HepG2 (cell line): ENCODE measurements around the gene CLP1. TPM values are rescaled to one million over a fixed set of nuclear protein-coding genes. Genes with fewer than 3 reads are reported as not detected.

Experiments
- ATAC-seq: fragments of 200-7000 bp; cut with Tn5 transposase; 3 replicates; pipeline ENCODE4 v1.9.1; 2020; ENCODE audit warnings: mild to moderate bottlenecking, moderate library complexity
- BruUV-seq: library from RNA; stranded (reverse); fragments of 400-500 nt; replicated peaks from 2 replicates; lab custom pipeline; 2021; lab: Mats Ljungman, UMichigan
- CTCF ChIA-PET: fragments of 300-600 bp; formaldehyde crosslinking; extraction: SDS; loops from one replicate; lab custom pipeline; 2021; ENCODE audit warnings: low total read pairs, inconsistent platforms, low intra/inter-chr PET ratio; lab: Yijun Ruan, JAX
- POLR2A ChIA-PET: fragments of 350-600 bp; sonication (Branson Sonifier 250); formaldehyde crosslinking; loops from one replicate; lab custom pipeline; 2020; ENCODE audit warnings: antibody characterized with exemption, inconsistent platforms; lab: Yijun Ruan, JAX
- DNase-seq: peaks from one replicate; pipeline ENCODE4 v3.0.0-alpha.2; 2015; ENCODE audit warnings: low spot score
- FAIRE-seq: peaks from 3 replicates; lab custom pipeline; 2011; peaks lifted over from hg19 to GRCh38; lab: Jason Lieb, UNC
- H2AFZ ChIP-seq: one replicate; pipeline ENCODE4 v1.6.1; 2011; ENCODE audit warnings: low read length, inconsistent platforms
- H3K27ac ChIP-seq: fragments of 300-600 bp; 3 replicates; pipeline ENCODE4 v1.8.0; 2011; ENCODE audit warnings: mixed run types, mild to moderate bottlenecking, mixed read lengths, low read length, inconsistent platforms; ENCODE audit not compliant: insufficient read depth; ENCODE audit errors: extremely low read length
- H3K27me3 ChIP-seq, 2 experiments: fragments of 200-600 bp in 1 of 2; 2 replicates in 1 of 2; 3 replicates in 1 of 2; pipeline versions ENCODE4 v1.6.0 to v1.8.0; 2011; ENCODE audit warnings: low read length in 2 of 2, mild to moderate bottlenecking in 2 of 2, moderate library complexity in 2 of 2, inconsistent platforms in 1 of 2; ENCODE audit not compliant: insufficient read depth in 2 of 2, control insufficient read depth in 1 of 2
- H3K36me3 ChIP-seq, 2 experiments: fragments of 200-600 bp in 1 of 2; replicated peaks in 1 of 2; 2 replicates in 1 of 2; 3 replicates in 1 of 2; pipeline versions ENCODE4 v1.5.1 to v1.8.0; 2011; ENCODE audit warnings: low read length in 2 of 2, inconsistent platforms in 1 of 2; ENCODE audit not compliant: insufficient read depth in 2 of 2, control insufficient read depth in 1 of 2
- H3K4me1 ChIP-seq: 2 replicates; pipeline ENCODE4 v1.5.1; 2012; ENCODE audit warnings: low read length, inconsistent platforms; ENCODE audit not compliant: insufficient read depth
- H3K4me2 ChIP-seq: 2 replicates; pipeline ENCODE4 v1.6.0; 2011; ENCODE audit warnings: low read depth, low read length, inconsistent platforms
- H3K4me3 ChIP-seq, 3 experiments: fragments of 200-600 bp in 1 of 3; sonication (generic), shearing (Covaris generic) in 1 of 3; replicated peaks in 1 of 3; 2 replicates each; pipeline ENCODE4 v1.5.1; 2011 to 2016; ENCODE audit warnings: low read length in 3 of 3, inconsistent platforms in 2 of 3, low read depth in 2 of 3, mild to moderate bottlenecking in 2 of 3, control low read depth in 1 of 3, mixed read lengths in 1 of 3; ENCODE audit not compliant: insufficient read depth in 1 of 3
- H3K79me2 ChIP-seq: one replicate; pipeline ENCODE4 v1.6.1; 2011; ENCODE audit warnings: low read length, inconsistent platforms; ENCODE audit not compliant: insufficient read depth
- H3K9ac ChIP-seq: 2 replicates; pipeline ENCODE4 v1.6.0; 2011; ENCODE audit warnings: mild to moderate bottlenecking, low read depth, low read length, inconsistent platforms; ENCODE audit not compliant: insufficient read depth
- H3K9me3 ChIP-seq: 2 replicates; pipeline ENCODE4 v1.5.1; 2012; ENCODE audit warnings: mild to moderate bottlenecking, low read length
- H4K20me1 ChIP-seq: 2 replicates; pipeline ENCODE4 v1.6.0; 2011; ENCODE audit warnings: inconsistent platforms, mild to moderate bottlenecking, low read length, moderate library complexity; ENCODE audit not compliant: insufficient read depth
- ATF1 ChIP-seq: IDR thresholded peaks from 2 replicates; pipeline ENCODE4 v1.6.1; 2016; ENCODE audit warnings: mild to moderate bottlenecking, control low read depth
- ATRX ChIP-seq: sonication (generic); formaldehyde crosslinking; IDR thresholded peaks from 2 replicates; pipeline ENCODE4 v1.4.0; 2020; ENCODE audit warnings: missing genetic modification reagents, borderline replicate concordance
- MAFK ChIP-seq, 2 experiments: IDR thresholded peaks in 1 of 2; conservative IDR thresholded peaks in 1 of 2; 2 replicates each; pipeline ENCODE4 v1.6.1; 2011; ENCODE audit warnings: improper control_type of control experiment in 2 of 2, low read length in 2 of 2
- ZBTB42 ChIP-seq: sonication (generic); formaldehyde crosslinking; IDR thresholded peaks from 2 replicates; pipeline ENCODE4 v1.5.0; 2020; ENCODE audit warnings: mild to moderate bottlenecking, missing genetic modification reagents
- ZFAT ChIP-seq: sonication (generic); formaldehyde crosslinking; conservative IDR thresholded peaks from 2 replicates; pipeline ENCODE4 v1.8.1; 2023; ENCODE audit warnings: missing genetic modification reagents, inconsistent platforms
- ZMAT5 ChIP-seq: sonication (generic); formaldehyde crosslinking; IDR thresholded peaks from 2 replicates; pipeline ENCODE4 v1.5.0; 2020; ENCODE audit warnings: mild to moderate bottlenecking, low read depth, missing genetic modification reagents, borderline replicate concordance
- ZNF501 ChIP-seq: sonication (generic); formaldehyde crosslinking; IDR thresholded peaks from 2 replicates; pipeline ENCODE4 v1.5.1; 2020; ENCODE audit warnings: mild to moderate bottlenecking, moderate library complexity, missing genetic modification reagents
- ZNF567 ChIP-seq: sonication (generic); formaldehyde crosslinking; IDR thresholded peaks from 2 replicates; pipeline ENCODE4 v1.8.1; 2023; ENCODE audit warnings: mild to moderate bottlenecking, missing genetic modification reagents, borderline replicate concordance
- WGBS: methylation state at CpG from one replicate; pipeline ENCODE4 v1.1.6; 2017; ENCODE audit warnings: low lambda C conversion rate; 5-methylcytosine and 5-hydroxymethylcytosine counted together
- in situ Hi-C: cut with HindIII; loops from 2 replicates; pipeline ENCODE4 v1.10.0; 2017; ENCODE audit warnings: low pct_unique_long_range_greater_than_20kb; ENCODE audit not compliant: extremely low pct_ligation_motif_present
- intact Hi-C: fragments of 100-400 bp; cut with micrococcal nuclease; formaldehyde crosslinking; loops from one replicate; pipeline ENCODE4 v1.10.0; 2022; ENCODE audit not compliant: unreplicated experiment
- polyA plus RNA-seq, 8 experiments: library from polyadenylated mRNA; depleted of rRNA in 3 of 8; stranded (reverse) in 7 of 8; unstranded in 1 of 8; fragments of >200 nt; fragmentation: Illumina TruSeq in 4 of 8; extraction: Trizol in 4 of 8; gene quantifications; 2 replicates each; pipeline versions ENCODE4 v1.2.1 to v1.2.3, GENCODE V29; 2011 to 2016; ENCODE audit warnings: low read depth in 4 of 8, missing spikeins in 1 of 8, mixed read lengths in 1 of 8; ENCODE audit not compliant: insufficient read depth in 1 of 8
- total RNA-seq, 5 experiments: library from RNA; depleted of rRNA; stranded (reverse); fragments of >200 nt; fragmentation: Illumina TruSeq; extraction: Trizol; gene quantifications; 2 replicates each; pipeline ENCODE4 v1.2.3, GENCODE V29; 2016; ENCODE audit warnings: low read depth in 1 of 5

Gene CLP1
- total and polyA plus RNA-seq, 2 of the 13 experiments (the other 11 are each of a cell fraction or from before 2014, with no cell fraction given): 14.6 to 24.8 TPM

DNA sequence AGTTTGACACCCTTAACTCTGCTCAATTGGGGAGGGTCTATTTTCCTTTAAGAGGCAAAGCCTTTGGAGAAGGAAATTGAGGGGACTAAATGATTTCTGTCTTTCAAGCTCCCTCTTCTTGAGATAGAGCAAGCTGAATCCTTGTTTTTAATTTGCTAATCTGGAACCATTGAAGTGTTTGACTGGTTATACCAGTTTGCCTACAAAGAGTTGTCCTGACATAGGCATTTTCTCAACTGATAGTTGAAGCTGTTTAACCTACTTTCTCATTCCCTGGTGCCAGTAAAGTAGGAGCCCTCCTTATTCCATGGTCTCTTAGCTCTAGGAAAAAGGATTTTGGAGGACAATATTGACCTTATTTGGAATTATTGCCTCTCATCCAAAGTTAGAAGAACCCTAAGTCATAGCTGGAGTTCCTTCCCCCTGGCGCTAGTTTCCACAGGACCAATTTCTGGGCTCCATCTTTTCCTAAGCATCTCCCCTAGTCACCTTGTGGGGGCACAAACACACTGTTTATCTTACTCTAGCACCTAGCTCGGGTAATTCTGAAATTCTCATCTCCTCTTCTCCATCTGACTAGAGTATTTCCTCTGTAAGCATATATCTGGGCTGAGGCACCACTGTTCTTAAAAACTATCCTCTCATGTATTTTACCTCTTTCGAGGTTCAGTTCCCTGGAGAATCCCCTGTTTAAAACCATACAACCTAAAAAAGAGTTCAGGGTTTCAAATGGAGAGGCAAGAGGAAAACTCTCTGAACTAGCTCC is 17.8 kb downstream of the CLP1 start:
- Histone ChIP-seq H4K20me1 (no peaks in the 10 kb centered on the region), H3K27ac (no peak overlapping the region), H3K27me3 (no peaks in the 10 kb centered on the region), H3K4me1 (peaks cover 43% of the 10 kb centered on the region), H3K9ac (no peak overlapping the region), H3K4me2 (no peak overlapping the region), H3K36me3 (peaks cover 12 to 59% of the 10 kb centered on the region in 2 experiments), H3K9me3 (no peaks in the 10 kb centered on the region), H3K4me3 (no peak overlapping the region), H3K79me2 (peaks cover 51% of the 10 kb centered on the region), H2AFZ (no peak overlapping the region)
- BruUV-seq: no TSS peak
- CTCF ChIA-PET: no interaction called here
- intact Hi-C loops: no loop called here
- 99% methylated on average over 3 of the region's 3 CpGs for WGBS
- in situ Hi-C loops: no loop called here
- DNase-seq: no peak
- no peak for FAIRE-seq
- POLR2A ChIA-PET: interaction anchor here (0.9 kb wide), 1 partner anchor 11 kb away, joined by 3 read pairs; no protein-coding TSS in a partner anchor
- no peak for TF ChIP-seq ZFAT (CRISPR knock-in tag)
- no peak for TF ChIP-seq ZNF501 (CRISPR knock-in tag)
- TF ChIP-seq ZMAT5 (CRISPR knock-in tag): no peak
- TF ChIP-seq ZNF567 (CRISPR knock-in tag): no peak
- TF ChIP-seq ATRX (CRISPR knock-in tag): no peak
- no peak for TF ChIP-seq ZBTB42
- TF ChIP-seq MAFK (conservative IDR thresholded peaks at IDR 0.05 in 1 of 2, IDR thresholded peaks at IDR 0.05 in 1 of 2; ENCODE audit: low read length in 2 of 2): no peak
- TF ChIP-seq ATF1 (CRISPR knock-in tag): no peak
- no peak for ATAC-seq
